DOHH2 (cell line): ENCODE results near the gene GFM1.

Experiments used
- H3F3A ChIP-seq: fragments of 200-600 bp; sonication (generic), shearing (Covaris generic); 2 replicates; pipeline ENCODE4 v1.6.0; 2016; ENCODE audit warnings: antibody characterized with exemption, mild to moderate bottlenecking; ENCODE audit not compliant: control insufficient read depth, insufficient read depth
- H3K27ac ChIP-seq: fragments of 200-600 bp; sonication (generic); 2 replicates; pipeline ENCODE4 v1.5.1; 2014; ENCODE audit warnings: low read depth, mild to moderate bottlenecking, low read length, moderate library complexity
- H3K27me3 ChIP-seq: fragments of 200-600 bp; sonication (generic); 2 replicates; pipeline ENCODE4 v1.6.1; 2014; ENCODE audit warnings: mild to moderate bottlenecking, low read length, mixed read lengths; ENCODE audit not compliant: control insufficient read depth
- H3K36me3 ChIP-seq: fragments of 200-600 bp; sonication (generic); 2 replicates; pipeline ENCODE4 v1.6.1; 2014; ENCODE audit warnings: mild to moderate bottlenecking, low read length, moderate library complexity, mixed read lengths; ENCODE audit not compliant: control insufficient read depth
- H3K4me1 ChIP-seq: fragments of 200-600 bp; sonication (generic); 2 replicates; pipeline ENCODE4 v1.6.1; 2014; ENCODE audit warnings: mild to moderate bottlenecking, low read length, mixed read lengths; ENCODE audit not compliant: control insufficient read depth
- H3K4me2 ChIP-seq: fragments of 200-600 bp; sonication (generic); 2 replicates; pipeline ENCODE4 v1.6.0; 2014; ENCODE audit warnings: mild to moderate bottlenecking, low read length, moderate library complexity
- H3K4me3 ChIP-seq: fragments of 200-600 bp; sonication (generic); 2 replicates; pipeline ENCODE4 v1.5.1; 2014; ENCODE audit warnings: mild to moderate bottlenecking, low read length, mixed read lengths
- H3K79me2 ChIP-seq: fragments of 200-600 bp; sonication (generic); 2 replicates; pipeline ENCODE4 v1.6.1; 2014; ENCODE audit warnings: mild to moderate bottlenecking, low read length, mixed read lengths; ENCODE audit not compliant: control insufficient read depth
- H3K9me2 ChIP-seq: fragments of 200-600 bp; sonication (generic); replicated peaks from 2 replicates; pipeline ENCODE4 v1.6.1; 2014; ENCODE audit warnings: mild to moderate bottlenecking, low read length, mixed read lengths; ENCODE audit not compliant: control insufficient read depth
- H3K9me3 ChIP-seq: fragments of 200-600 bp; sonication (generic); 2 replicates; pipeline ENCODE4 v1.6.1; 2014; ENCODE audit warnings: antibody characterized with exemption, low read length, mixed read lengths; ENCODE audit not compliant: control insufficient read depth, insufficient read depth
- H4K20me1 ChIP-seq: fragments of 200-600 bp; sonication (generic); 2 replicates; pipeline ENCODE4 v1.6.0; 2014; ENCODE audit warnings: low read depth, mild to moderate bottlenecking, antibody characterized with exemption, low read length, moderate library complexity; ENCODE audit not compliant: control insufficient read depth, insufficient read depth
- CTCF ChIP-seq: fragments of 200-600 bp; sonication (generic); IDR thresholded peaks from one replicate; pipeline ENCODE4 v1.5.1; 2014; ENCODE audit warnings: antibody characterized with exemption, mild to moderate bottlenecking, low read depth, low read length; ENCODE audit not compliant: poor library complexity, severe bottlenecking
- EZH2phosphoT487 ChIP-seq: fragments of 200-600 bp; sonication (generic); IDR thresholded peaks from 2 replicates; pipeline ENCODE4 v1.6.1; 2017; ENCODE audit warnings: borderline replicate concordance, mild to moderate bottlenecking, antibody characterized with exemption, low read length, moderate library complexity, mixed read lengths

The GFM1 gene

GRCh38 chr3:158727206-158728060, 83.1 kb downstream of the GFM1 start:
- Histone ChIP-seq H4K20me1 (no peaks in the 10 kb centered on the region), H3K27ac (no peak overlapping the region), H3F3A (no peaks in the 10 kb centered on the region), H3K9me2 (no peaks in the 10 kb centered on the region), H3K9me3 (no peaks in the 10 kb centered on the region), H3K4me1 (peaks cover 19% of the 10 kb centered on the region), H3K4me3 (no peak overlapping the region), H3K79me2 (no peaks in the 10 kb centered on the region; the same call in 1 of the 2 replicates), H3K27me3 (no peaks in the 10 kb centered on the region), H3K36me3 (no peaks in the 10 kb centered on the region), H3K4me2 (peak overlapping the region; percentile 9)
- TF ChIP-seq EZH2phosphoT487: no peak
- TF ChIP-seq CTCF: peak; percentile 85

GRCh38 chr3:158728061-158728377, 83.7 kb downstream of the GFM1 start:
- H3F3A ChIP-seq: no peaks in the 10 kb centered on the region
- no peak overlapping the region for H3K27ac ChIP-seq
- H4K20me1 ChIP-seq: no peaks in the 10 kb centered on the region
- H3K4me3 ChIP-seq: no peak overlapping the region
- H3K4me2 ChIP-seq: peak overlapping the region; percentile 9
- no peaks in the 10 kb centered on the region for H3K36me3 ChIP-seq
- peaks cover 13% of the 10 kb centered on the region for H3K4me1 ChIP-seq
- H3K79me2 ChIP-seq: no peaks in the 10 kb centered on the region; the same call in 1 of the 2 replicates
- TF ChIP-seq EZH2phosphoT487: no peak
- no peak for TF ChIP-seq CTCF
- H3K27me3 ChIP-seq: no peaks in the 10 kb centered on the region
- no peaks in the 10 kb centered on the region for H3K9me2 ChIP-seq
- no peaks in the 10 kb centered on the region for H3K9me3 ChIP-seq

GRCh38 chr3:158728851-158729250, 84.5 kb downstream of the GFM1 start:
- Histone ChIP-seq H3K27me3 (no peaks in the 10 kb centered on the region), H3K36me3 (no peaks in the 10 kb centered on the region), H3K9me2 (no peaks in the 10 kb centered on the region), H3F3A (no peaks in the 10 kb centered on the region), H3K9me3 (no peaks in the 10 kb centered on the region), H3K4me3 (no peak overlapping the region), H3K27ac (no peak overlapping the region), H3K4me2 (no peak overlapping the region), H3K4me1 (peaks cover 12% of the 10 kb centered on the region), H4K20me1 (no peaks in the 10 kb centered on the region), H3K79me2 (no peaks in the 10 kb centered on the region)
- TF ChIP-seq EZH2phosphoT487: no peak
- TF ChIP-seq CTCF: no peak
